GM21576 (cell line): Measurements from ENCODE around the gene ZBTB4.

Experiments
- ATAC-seq: cut with Tn5 transposase; IDR thresholded peaks from one replicate; pipeline ENCODE4 v1.9.1; 2021; ENCODE audit warnings: mild to moderate bottlenecking, moderate library complexity; ENCODE audit not compliant: unreplicated experiment

ZBTB4 gene

DNA sequence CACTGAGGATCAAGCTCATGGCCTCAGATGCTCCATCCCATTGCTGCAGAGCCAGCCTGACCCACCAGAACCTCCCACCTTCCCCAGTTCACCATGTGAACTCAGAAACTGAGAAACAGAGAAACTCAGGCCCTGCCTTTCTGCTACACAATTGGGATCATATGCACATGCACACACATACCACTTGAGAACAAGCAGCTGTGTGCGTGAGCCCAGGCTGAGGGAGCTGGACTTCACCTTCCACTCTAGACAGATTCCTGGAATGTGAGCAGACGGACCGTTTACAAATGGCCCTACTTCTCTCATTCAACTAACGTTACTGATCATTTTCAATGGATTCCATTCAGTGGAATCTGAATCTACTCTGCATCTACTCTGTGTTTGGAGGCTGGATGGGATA lies 55.8 kb downstream of the ZBTB4 start:
- no peak for ATAC-seq

DNA sequence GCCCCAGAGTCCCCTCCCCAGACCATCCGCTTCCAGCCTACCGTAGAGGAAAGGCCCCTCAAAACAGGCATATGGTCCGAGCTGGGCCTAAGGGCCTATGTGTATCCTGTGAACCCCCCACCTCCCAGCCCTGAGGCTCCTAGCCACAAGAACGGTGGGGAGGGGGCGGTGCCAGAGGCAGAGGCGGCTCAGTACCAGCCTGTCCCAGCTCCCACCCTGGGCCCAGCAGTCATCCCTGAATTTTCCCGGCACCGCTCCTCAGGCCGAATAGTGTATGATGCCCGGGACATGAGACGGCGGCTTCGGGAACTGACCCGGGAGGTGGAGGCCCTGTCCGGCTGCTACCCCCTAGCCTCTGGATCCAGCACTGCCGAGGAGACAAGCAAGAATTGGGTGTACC lies 58.2 kb downstream of the ZBTB4 start:
- no peak for ATAC-seq

DNA sequence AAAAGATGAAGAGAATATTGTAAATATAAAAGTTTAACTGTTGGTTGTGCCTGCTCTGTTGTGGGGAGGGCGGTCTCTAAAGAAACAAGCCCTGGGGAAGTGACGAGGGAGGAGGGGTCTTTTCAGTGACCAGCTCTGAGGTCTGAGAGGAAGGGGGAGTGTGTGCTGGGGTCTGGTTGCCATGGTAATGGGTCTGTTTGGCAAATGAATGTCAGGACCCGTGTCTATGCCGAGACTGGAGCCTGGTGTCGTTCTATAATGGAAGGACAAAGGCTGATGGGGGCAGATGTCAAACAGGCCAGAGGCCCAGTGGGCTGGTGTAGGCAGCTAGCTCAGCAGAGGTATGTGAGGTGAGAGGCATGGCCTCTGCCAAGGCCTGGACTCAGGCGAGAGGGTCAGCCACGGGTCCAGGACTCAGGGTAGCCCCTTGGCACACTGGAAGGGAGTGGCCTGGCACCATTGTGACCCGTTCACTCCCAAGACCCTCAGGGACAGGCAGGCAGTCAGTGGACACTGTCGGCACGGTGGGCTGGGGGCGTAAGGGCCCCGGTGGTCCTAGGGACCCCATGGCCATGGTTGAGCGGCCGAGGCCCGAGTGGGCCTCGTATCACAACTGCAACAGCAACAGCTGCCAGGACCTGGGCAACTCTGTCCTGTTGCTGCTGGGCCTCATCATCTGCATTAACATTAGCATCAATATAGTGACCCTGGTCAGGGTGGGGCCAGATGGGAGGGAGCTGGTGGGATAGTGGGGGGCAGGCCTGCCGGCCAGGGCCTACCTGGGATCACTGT lies 59.4 kb downstream of the ZBTB4 start, which contains the start of gene SPEM1:
TSS of gene SPEM1 (plus strand) at position 506 of the 792 bp plus-strand sequence. CDS start at position 567, 61 bp downstream.
- ATAC-seq, result no peak

DNA sequence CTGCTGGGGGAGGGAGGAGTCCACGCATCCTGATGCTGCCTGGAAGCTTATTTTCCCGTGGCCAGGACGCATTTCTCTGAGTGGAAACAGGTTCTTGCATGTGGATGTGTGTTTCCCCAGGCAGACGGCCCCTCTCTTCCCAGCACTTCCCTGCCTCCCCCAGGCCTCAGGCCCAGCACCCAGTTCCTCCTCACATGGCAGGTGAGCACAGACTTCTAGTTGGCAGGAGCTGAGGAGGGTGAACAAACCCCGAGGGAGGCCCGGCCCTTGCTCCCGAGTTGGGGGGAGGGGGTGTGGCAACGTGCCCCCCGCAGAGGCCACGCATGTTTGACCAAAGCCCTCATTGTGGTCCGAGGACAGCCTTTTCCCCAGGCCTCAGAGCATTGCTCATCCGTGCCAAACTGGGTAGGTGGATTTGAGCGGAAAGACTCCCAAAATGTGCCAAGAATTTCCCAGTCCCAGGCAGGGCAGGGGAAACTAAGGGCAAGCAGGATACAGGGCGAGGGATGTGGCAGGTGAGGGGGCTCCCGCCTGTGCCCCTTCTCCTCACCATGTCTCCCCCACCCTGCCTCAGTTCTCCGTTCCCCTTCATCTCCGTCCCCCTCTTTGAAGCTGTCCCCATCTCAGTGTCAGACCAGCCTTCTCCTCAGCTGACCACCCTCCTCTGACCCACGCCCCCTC lies 60.8 kb downstream of the ZBTB4 start:
- no peak for ATAC-seq

DNA sequence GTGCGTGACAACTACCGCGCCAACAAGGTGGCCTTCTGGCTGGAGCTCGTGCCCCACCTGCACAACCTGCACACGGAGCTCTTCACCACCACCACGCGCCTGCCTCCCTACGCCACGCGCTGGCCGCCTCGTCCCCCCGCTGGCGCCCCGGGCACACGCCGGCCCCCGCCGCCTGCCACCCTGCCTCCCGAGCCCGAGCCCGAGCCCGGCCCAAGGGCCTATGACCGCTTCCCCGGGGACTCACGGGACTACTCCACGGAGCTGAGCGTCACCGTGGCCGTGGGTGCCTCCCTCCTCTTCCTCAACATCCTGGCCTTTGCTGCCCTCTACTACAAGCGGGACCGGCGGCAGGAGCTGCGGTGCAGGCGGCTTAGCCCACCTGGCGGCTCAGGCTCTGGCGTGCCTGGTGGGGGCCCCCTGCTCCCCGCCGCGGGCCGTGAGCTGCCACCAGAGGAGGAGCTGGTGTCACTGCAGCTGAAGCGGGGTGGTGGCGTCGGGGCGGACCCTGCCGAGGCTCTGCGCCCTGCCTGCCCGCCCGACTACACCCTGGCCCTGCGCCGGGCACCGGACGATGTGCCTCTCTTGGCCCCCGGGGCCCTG lies 62.3 kb downstream of the ZBTB4 start:
- ATAC-seq, result no peak

DNA sequence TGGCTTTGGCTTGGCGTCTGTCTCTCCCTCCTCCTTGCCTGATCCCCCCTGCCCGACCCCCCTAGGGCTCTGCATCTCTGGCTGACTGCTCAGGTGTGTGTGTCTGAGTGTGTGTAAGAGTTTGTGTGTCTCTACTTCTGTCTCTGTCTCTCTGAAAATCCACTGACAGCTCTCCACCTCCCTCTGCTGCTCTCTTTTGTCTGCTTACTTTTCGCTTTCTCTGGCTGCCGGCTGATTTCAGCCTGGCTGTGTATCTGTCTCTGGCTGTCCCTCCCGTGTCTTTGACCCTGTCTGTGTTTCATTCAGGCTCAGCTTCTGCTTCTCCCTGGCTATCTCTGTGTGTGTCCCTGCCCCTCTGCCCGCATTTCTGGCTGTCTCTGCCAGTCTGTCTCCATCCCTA lies 63.1 kb downstream of the ZBTB4 start:
- ATAC-seq, result no peak

DNA sequence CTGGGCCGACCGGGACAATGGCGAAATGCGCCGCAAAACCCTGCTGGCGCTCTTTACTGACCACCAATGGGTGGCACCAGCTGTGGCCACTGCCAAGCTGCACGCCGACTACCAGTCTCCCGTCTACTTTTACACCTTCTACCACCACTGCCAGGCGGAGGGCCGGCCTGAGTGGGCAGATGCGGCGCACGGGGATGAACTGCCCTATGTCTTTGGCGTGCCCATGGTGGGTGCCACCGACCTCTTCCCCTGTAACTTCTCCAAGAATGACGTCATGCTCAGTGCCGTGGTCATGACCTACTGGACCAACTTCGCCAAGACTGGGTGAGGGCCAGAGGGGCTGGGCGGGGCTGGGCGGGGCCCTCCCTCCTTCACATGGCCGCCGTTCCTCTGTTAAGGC lies 63.6 kb downstream of the ZBTB4 start:
- ATAC-seq, result no peak

DNA sequence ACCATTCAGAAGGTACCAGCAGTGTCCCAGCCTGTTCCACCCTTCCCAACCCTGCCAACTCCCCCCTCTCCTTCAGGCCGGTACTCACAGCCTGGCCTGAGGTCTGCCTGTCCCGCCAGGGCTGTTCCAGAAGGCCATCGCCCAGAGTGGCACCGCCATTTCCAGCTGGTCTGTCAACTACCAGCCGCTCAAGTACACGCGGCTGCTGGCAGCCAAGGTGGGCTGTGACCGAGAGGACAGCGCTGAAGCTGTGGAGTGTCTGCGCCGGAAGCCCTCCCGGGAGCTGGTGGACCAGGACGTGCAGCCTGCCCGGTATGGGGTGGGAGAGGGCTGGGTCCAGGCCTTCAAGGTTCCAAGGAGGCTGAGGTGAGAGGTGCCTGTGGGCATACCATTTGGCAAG lies 64.6 kb downstream of the ZBTB4 start:
- no peak for ATAC-seq

DNA sequence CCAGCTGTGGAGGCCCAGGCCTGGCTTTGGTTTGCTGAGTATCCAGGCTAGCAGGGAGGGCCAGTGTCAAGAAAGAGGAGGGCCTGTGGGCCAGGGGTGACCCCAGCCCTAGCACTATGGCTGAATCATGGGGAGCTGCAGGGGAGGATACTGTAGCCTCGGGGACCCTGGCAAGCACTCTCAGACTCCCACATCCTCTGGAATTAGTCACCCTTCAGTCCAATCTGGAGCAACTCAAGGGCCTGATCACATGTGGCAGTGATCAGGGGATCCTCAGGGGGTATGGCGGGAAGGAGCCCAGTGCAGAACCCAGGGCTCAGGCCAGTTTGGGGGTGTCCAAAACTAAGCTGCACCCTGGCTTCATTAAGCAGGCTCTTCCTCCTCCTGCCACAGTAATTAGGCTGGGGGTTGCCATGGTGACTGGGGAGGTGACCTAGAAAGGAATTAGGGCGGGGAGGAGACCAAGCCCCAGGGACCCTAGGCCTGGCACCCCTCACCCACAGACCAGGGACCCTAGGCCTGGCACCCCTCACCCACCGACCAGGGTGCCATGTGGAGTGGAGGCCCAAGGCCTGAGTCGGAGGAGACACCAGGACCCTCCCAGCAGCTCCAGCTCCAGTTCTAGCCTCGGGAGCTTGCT lies 66.0 kb downstream of the ZBTB4 start:
- ATAC-seq, result no peak

DNA sequence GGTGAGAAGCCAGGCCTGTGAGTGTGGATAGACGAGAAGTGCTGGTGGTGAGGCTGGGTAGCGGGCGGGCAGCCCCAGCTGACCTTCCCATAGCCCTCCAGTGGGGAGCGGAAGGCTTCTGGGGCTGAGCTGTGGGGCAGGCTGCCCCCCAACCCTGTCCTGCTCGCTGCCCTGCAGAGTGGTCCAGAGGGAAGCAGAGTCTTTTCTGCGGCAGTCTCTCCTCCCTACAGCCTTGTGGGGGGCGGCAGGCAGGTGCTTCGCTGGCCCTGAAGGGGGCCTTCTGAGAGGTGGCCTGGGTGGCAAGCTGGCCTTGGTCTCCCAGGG lies 68.0 kb downstream of the ZBTB4 start:
- ATAC-seq, result no peak

DNA sequence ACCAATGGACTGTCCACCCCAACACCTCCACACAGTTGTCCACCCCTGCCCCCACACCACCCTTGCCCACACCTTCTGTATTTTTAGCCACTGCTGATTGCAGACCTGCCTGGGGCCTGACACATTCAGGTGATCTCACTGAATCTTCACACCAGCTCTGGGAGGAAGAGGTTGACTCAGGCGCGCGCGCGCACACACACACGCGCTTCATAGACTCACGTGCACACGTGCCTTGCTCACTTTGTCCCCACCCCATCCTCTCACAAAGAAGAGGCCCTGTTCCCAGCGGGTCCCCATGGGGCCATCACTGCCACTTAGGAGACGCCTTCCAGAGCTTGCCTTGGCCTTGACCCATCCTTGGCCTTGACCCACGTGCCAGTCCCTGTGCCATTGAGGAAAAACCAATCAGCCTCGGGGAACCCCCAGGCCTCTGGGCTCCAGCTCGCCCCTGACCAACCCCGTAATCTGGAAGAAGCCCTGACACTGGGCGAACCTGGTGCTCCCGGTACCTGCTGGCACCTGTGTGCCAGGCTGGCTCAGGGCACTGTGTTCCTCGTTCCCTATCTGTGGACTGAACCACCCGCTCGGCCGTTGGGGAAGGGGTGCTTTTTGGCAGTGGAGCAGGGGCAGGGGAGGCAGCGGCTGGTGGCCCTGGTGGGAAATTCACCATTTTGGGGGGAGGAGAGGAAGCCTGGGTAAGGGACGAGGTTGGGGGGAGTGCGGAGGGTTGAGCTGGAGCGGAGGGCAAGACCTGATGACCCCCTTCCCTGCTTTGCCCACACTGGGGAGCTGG lies 68.6 kb downstream of the ZBTB4 start:
- ATAC-seq, result no peak

DNA sequence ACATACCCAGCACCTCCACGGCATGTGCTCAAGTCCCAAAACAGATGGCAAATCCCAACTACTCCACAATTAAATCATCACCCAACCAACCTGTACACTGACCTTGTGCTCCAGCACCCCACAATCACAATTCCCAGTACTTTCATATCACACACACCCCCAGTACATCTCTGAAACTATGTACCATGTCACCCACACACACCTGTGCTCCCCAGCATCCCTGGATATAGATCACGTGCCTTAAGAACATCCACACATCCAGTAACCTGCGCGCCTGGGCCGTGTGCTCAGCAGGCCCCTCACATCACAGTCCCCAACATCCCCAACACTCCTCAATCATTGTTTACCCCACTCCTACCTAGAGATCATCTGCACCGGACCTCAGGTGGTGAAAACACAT lies 69.7 kb downstream of the ZBTB4 start:
- ATAC-seq, result no peak
